K562 (cell line): ENCODE data around the gene PRDM2. TPM values are rescaled to one million over a fixed set of nuclear protein-coding genes. Genes with fewer than 3 reads are reported as not detected.

Source experiments
- ATAC-seq: fragments of 200-7000 bp; cut with Tn5 transposase; 3 replicates; pipeline ENCODE4 v1.9.1; 2020; ENCODE audit warnings: moderate library complexity
- BruUV-seq: library from RNA; stranded (reverse); fragments of 400-500 nt; replicated peaks from 2 replicates; lab custom pipeline; 2021; lab: Mats Ljungman, UMichigan
- CTCF ChIA-PET: fragments of 300-600 bp; formaldehyde crosslinking; extraction: SDS; loops from one replicate; lab custom pipeline; 2021; ENCODE audit warnings: low intra/inter-chr PET ratio; lab: Yijun Ruan, JAX
- POLR2A ChIA-PET: fragments of 300-600, 350-650 bp; sonication (Branson Sonifier 250); formaldehyde crosslinking; extraction: SDS; loops from one replicate; lab custom pipeline; 2021; ENCODE audit warnings: antibody characterized with exemption, inconsistent platforms; lab: Yijun Ruan, JAX
- DNase-seq, 4 experiments: peaks; one replicate each; pipeline versions ENCODE4 v3.0.0 to v3.0.0-alpha.2; 2011 to 2018; ENCODE audit warnings: low spot score in 3 of 4, mixed read lengths in 3 of 4; ENCODE audit errors: extremely low read depth in 1 of 4
- FAIRE-seq: peaks from 2 replicates; lab custom pipeline; 2011; peaks lifted over from hg19 to GRCh38; lab: Jason Lieb, UNC
- H2AFZ ChIP-seq: 2 replicates; pipeline ENCODE4 v1.6.0; 2011; ENCODE audit warnings: low read depth, low read length, control low read depth, inconsistent platforms
- H3K27ac ChIP-seq: fragments of 200-600 bp; 3 replicates; pipeline ENCODE4 v1.8.0; 2011; ENCODE audit warnings: low read depth, mild to moderate bottlenecking, control low read depth, inconsistent platforms, low read length, moderate library complexity, mixed read lengths; ENCODE audit errors: extremely low read depth
- H3K27me3 ChIP-seq, 2 experiments: fragments of 300-600 bp in 1 of 2; 2 replicates in 1 of 2; 3 replicates in 1 of 2; pipeline versions ENCODE4 v1.6.0 to v1.8.0; 2011; ENCODE audit warnings: inconsistent platforms in 2 of 2, low read length in 2 of 2, mild to moderate bottlenecking in 1 of 2, mixed read lengths in 1 of 2, moderate library complexity in 1 of 2; ENCODE audit not compliant: control insufficient read depth in 2 of 2, insufficient read depth in 2 of 2
- H3K36me3 ChIP-seq: fragments of 300-600 bp; 3 replicates; pipeline ENCODE4 v1.8.0; 2011; ENCODE audit warnings: mild to moderate bottlenecking, low read length, inconsistent platforms; ENCODE audit not compliant: control insufficient read depth, insufficient read depth
- H3K4me1 ChIP-seq, 2 experiments: fragments of 200-600 bp in 1 of 2; replicated peaks in 1 of 2; 2 replicates in 1 of 2; 3 replicates in 1 of 2; pipeline versions ENCODE4 v1.5.1 to v1.8.0; 2011; ENCODE audit warnings: inconsistent platforms in 2 of 2, low read length in 2 of 2, mild to moderate bottlenecking in 1 of 2, mixed read lengths in 1 of 2, moderate library complexity in 1 of 2; ENCODE audit not compliant: control insufficient read depth in 2 of 2, insufficient read depth in 2 of 2
- H3K4me2 ChIP-seq: 2 replicates; pipeline ENCODE4 v1.6.1; 2011; ENCODE audit warnings: low read length, control low read depth, inconsistent platforms, mixed read lengths; ENCODE audit not compliant: insufficient read depth
- H3K4me3 ChIP-seq: fragments of 200-600 bp; sonication (generic), shearing (Covaris generic); 2 replicates; pipeline ENCODE4 v1.5.1; 2016; ENCODE audit warnings: control low read depth, inconsistent platforms
- H3K79me2 ChIP-seq: fragments of 200-600 bp; 3 replicates; pipeline ENCODE4 v1.8.0; 2011; ENCODE audit warnings: low read length, inconsistent platforms; ENCODE audit not compliant: control insufficient read depth, insufficient read depth
- H3K9ac ChIP-seq, 2 experiments: 2 replicates each; pipeline versions ENCODE4 v1.6.0 to v1.6.1; 2011; ENCODE audit warnings: low read depth in 2 of 2, low read length in 2 of 2, control low read depth in 1 of 2, inconsistent platforms in 1 of 2, mild to moderate bottlenecking in 1 of 2, mixed read lengths in 1 of 2; ENCODE audit not compliant: insufficient read depth in 1 of 2
- H3K9me1 ChIP-seq: one replicate; pipeline ENCODE4 v1.6.0; 2011; ENCODE audit warnings: inconsistent platforms, mild to moderate bottlenecking, low read length, moderate library complexity; ENCODE audit not compliant: control insufficient read depth, insufficient read depth
- H3K9me3 ChIP-seq: replicated peaks from 2 replicates; pipeline ENCODE4 v1.5.1; 2011; ENCODE audit warnings: low read depth, low read length, inconsistent platforms; ENCODE audit not compliant: control insufficient read depth, insufficient read depth
- H4K20me1 ChIP-seq: replicated peaks from 2 replicates; pipeline ENCODE4 v1.6.1; 2011; ENCODE audit warnings: low read length, inconsistent platforms, mixed read lengths; ENCODE audit not compliant: control insufficient read depth, insufficient read depth
- POLR2AphosphoS2 ChIP-seq: IDR thresholded peaks from 2 replicates; pipeline ENCODE4 v1.6.1; 2012; ENCODE audit warnings: low read length, improper control_type of control experiment
- PRPF4 ChIP-seq: fragments of 200-400 bp; formaldehyde crosslinking; IDR thresholded peaks from one replicate; pipeline ENCODE4 v1.6.1; 2017; ENCODE audit warnings: low read length, low read depth, mild to moderate bottlenecking; ENCODE audit not compliant: insufficient read depth, poor library complexity, severe bottlenecking
- ZNF324 ChIP-seq: fragments of 250-450 bp; sonication (Bioruptor Pico); IDR thresholded peaks from 2 replicates; pipeline ENCODE4 v1.4.0; 2020; ENCODE audit warnings: mild to moderate bottlenecking
- ZNF717 ChIP-seq: fragments of 250-450 bp; sonication (Bioruptor Pico); IDR thresholded peaks from 2 replicates; pipeline ENCODE4 v1.5.0; 2021
- ZSCAN29 ChIP-seq: fragments of 450-650 bp; IDR thresholded peaks from 2 replicates; pipeline ENCODE4 v1.6.1; 2017
- WGBS: fragments of 100-300 bp; shearing (Covaris generic); methylation state at CpG from one replicate; pipeline ENCODE4 v1.1.6; 2016; ENCODE audit warnings: low coverage, mixed read lengths; ENCODE audit not compliant: insufficient coverage; ENCODE audit errors: missing lambda C conversion rate; 5-methylcytosine and 5-hydroxymethylcytosine counted together
- in situ Hi-C: fragments of 300-500 bp; cut with MboI; formaldehyde crosslinking; loops from 4 replicates; pipeline ENCODE4 v1.15.0; 2018; ENCODE audit warnings: inconsistent platforms, mixed read lengths
- intact Hi-C: fragments of 100-400 bp; cut with micrococcal nuclease; formaldehyde crosslinking; loops from 2 replicates; pipeline ENCODE4 v1.14.2; 2022
- polyA plus RNA-seq, 8 experiments: library from polyadenylated mRNA; depleted of rRNA in 4 of 8; stranded (reverse) in 5 of 8; unstranded in 3 of 8; fragments of >200 nt; fragmentation: Nextera tagmentation in 2 of 8; fragmentation: Illumina TruSeq in 1 of 8; extraction: Ambion mirVana in 2 of 8; extraction: Trizol in 1 of 8; gene quantifications; 2 replicates each; pipeline versions ENCODE4 v1.2.1 to v1.2.3, GENCODE V29; 2011 to 2014; ENCODE audit warnings: inconsistent platforms in 1 of 8, missing spikeins in 1 of 8
- total RNA-seq, 7 experiments: library from RNA; depleted of rRNA in 6 of 7; stranded (reverse); fragments of >200 nt in 6 of 7; fragmentation: Illumina TruSeq in 2 of 7; extraction: Trizol in 2 of 7; gene quantifications; 2 replicates each; pipeline versions ENCODE4 v1.2.1 to v1.2.3, GENCODE V29; 2011 to 2021; ENCODE audit warnings: low replicate concordance in 1 of 7
- TF ChIP-seq, protein P1 (sequence below): fragments of 450-650 bp; IDR thresholded peaks from 2 replicates; pipeline ENCODE4 v1.6.1; 2016

PRDM2 gene
- total and polyA plus RNA-seq, 9 of the 15 experiments (the other 6 are each of a cell fraction or from before 2014, with no cell fraction given) = 5.4 to 27.6 (median 12.5) TPM

DNA sequence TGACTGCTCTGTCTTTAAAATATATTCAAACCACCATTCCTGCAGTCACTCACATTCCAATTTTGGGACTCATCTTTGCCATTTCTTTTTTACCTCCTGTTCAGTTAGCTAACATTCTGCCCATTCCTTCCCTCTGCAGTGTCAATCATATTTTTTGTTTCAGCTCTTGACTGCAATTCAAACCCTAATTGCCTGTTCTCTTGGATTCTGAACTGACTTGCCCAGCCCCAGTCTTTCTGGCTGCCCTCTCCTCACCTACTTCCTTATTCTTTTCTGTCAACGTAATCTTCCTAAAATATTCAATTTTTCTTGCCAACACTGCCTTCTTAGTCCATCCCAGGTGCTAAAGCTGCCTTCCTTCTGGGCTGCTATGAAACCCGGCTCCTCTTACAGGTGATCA lies 6.1 kb downstream of the PRDM2 start:
- no peak for FAIRE-seq
- no peaks in the 10 kb centered on the region for H3K9me1 ChIP-seq

DNA sequence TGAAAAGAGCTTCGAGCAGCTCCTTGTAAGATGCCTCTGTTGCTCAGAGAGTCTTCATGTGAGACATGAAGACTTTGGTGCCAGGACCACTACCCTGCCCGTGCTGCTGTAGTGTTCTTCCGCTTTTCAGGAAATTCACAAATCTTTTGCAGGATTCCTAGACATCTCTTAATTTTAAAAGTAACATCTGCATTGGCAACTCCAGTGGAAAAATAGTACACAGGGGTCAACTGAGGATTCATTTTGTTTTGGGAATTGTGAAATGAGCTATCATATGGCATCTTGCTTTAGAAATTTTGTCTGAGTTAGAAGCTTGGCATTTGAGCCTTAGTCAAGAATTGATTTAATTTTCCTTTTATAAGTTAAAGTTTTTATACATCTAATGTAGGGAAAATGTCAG lies 7.2 kb downstream of the PRDM2 start:
- Histone ChIP-seq H3K4me3 (no peak overlapping the region), H2AFZ (no peak overlapping the region), H3K27ac (no peak overlapping the region), H3K4me1 (no peaks in the 10 kb centered on the region), H3K79me2 (no peaks in the 10 kb centered on the region), H3K9me1 (no peaks in the 10 kb centered on the region), H3K36me3 (no peaks in the 10 kb centered on the region), H3K4me2 (no peak overlapping the region), H3K9ac (no peak overlapping the region), H3K27me3 (peaks cover 23 to 24% of the 10 kb centered on the region in 2 experiments), H3K9me3 (no peaks in the 10 kb centered on the region), H4K20me1 (no peaks in the 10 kb centered on the region)
- intact Hi-C loops (no loop called here), in situ Hi-C loops (no loop called here)
- CTCF ChIA-PET = no interaction called here
- ATAC-seq (no peak), DNase-seq (no peak), FAIRE-seq (no peak)
- BruUV-seq = no TSS peak
- no peak for TF ChIP-seq ZSCAN29
- TF ChIP-seq POLR2AphosphoS2 = no peak
- no peak for TF ChIP-seq ZNF324 (CRISPR knock-in tag)
- POLR2A ChIA-PET = interaction anchor here (1.4 to 1.8 kb wide), 2 partner anchors 12 to 21 kb away, joined by 3 to 5 read pairs; no protein-coding TSS in a partner anchor
- 0% methylated on average over 3 of the region's 3 CpGs for WGBS

More for the DNA sequence above, 6.1 kb downstream of the PRDM2 start:
- BruUV-seq = no TSS peak
- Histone ChIP-seq H3K79me2 (no peaks in the 10 kb centered on the region), H3K4me1 (no peaks in the 10 kb centered on the region), H4K20me1 (no peaks in the 10 kb centered on the region), H3K4me2 (no peak overlapping the region), H3K36me3 (no peaks in the 10 kb centered on the region), H3K4me3 (no peak overlapping the region), H3K27ac (no peak overlapping the region), H3K27me3 (peaks cover 20 to 30% of the 10 kb centered on the region in 2 experiments), H3K9ac (no peak overlapping the region), H3K9me3 (no peaks in the 10 kb centered on the region), H2AFZ (no peak overlapping the region)
- in situ Hi-C loops = no loop called here
- TF ChIP-seq PRPF4 (no peak), ZNF717 (CRISPR knock-in tag) (no peak)
- TF ChIP-seq, protein P1, sequence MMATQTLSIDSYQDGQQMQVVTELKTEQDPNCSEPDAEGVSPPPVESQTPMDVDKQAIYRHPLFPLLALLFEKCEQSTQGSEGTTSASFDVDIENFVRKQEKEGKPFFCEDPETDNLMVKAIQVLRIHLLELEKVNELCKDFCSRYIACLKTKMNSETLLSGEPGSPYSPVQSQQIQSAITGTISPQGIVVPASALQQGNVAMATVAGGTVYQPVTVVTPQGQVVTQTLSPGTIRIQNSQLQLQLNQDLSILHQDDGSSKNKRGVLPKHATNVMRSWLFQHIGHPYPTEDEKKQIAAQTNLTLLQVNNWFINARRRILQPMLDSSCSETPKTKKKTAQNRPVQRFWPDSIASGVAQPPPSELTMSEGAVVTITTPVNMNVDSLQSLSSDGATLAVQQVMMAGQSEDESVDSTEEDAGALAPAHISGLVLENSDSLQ = peak; percentile 50
- ChIA-PET CTCF (no interaction called here), POLR2A (no interaction called here)
- WGBS = 0% methylated on average over 2 of the region's 2 CpGs
- no peak for DNase-seq
- no peak for ATAC-seq
- intact Hi-C loops = no loop called here
